ENCODE data around the gene ENPP1. TPM values are rescaled to one million over a fixed set of nuclear protein-coding genes. Genes with fewer than 3 reads are reported as not detected.

Gene ENPP1
- total RNA-seq, 1 experiment from 2014 or later: 6.5 TPM

DNA sequence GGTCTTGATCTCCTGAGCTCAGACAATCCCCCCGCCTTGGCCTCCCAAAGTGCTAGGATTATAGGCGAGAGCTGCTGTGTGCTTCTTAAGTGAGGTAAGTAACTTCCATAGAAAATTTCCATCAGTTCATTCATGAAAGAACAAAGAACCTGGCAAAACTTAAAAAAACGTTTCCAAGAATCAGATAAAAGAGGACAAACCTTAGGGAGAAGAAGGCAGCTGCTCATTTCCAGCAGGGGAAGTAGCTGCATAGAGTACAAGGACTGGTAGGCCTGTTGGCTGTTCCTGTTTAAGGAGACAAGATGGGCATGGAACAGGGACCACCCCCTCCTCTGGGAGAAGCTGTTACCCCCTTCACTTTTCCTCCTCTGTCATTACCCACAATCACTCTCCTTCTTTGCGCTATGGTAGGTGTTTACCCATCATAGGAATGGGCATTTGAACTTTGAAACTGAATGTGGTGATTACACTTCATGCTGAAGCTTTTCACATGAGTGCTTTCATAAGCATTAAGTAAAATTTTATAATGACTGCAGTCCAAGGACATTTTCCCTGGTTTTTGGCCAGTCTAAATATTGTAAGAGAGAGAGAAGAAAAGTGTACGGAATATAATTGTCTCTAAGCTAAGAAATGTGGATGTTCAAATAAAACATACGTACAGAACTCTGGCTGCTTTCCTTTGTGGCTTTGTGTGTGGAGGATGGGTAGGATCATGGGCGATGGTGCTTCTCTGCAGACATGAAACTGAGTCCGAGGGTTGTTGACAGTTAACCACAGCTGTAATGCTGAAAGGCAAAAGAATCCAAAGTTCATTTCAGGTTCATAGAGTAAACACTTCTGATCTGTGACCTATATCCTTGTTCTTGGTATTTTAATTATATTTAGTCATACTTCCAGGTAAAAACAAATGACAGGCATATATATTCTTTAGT, 86.9 kb downstream of the ENPP1 start:
- Histone ChIP-seq H2AFZ (ENCODE audit: low read depth, low read length, poor library complexity, severe bottlenecking) (no peak overlapping the region), H3K79me2 (ENCODE audit: insufficient read depth, low read length) (no peaks in the 10 kb centered on the region), H3K27ac (ENCODE audit: low read depth, low read length) (no peak overlapping the region), H3K4me1 (ENCODE audit: control insufficient read depth in 1 of 2, insufficient read depth in 2 of 2, low read length in 2 of 2) (no peaks in the 10 kb centered on the region), H3K9ac (ENCODE audit: low read length) (no peak overlapping the region), H3K9me3 (ENCODE audit: control insufficient read depth in 1 of 2, insufficient read depth in 1 of 2, low read depth in 1 of 2, low read length in 2 of 2) (peaks cover 0 to 2% of the 10 kb centered on the region in 2 experiments; a peak in 2 of 4 replicates), H3K9me2 (ENCODE audit: insufficient read depth) (no peaks in the 10 kb centered on the region), H3K4me3 (replicated peaks in 1 of 2; ENCODE audit: low read depth in 1 of 2, low read length in 2 of 2) (no peak overlapping the region), H3K36me3 (ENCODE audit: control insufficient read depth in 1 of 2, insufficient read depth in 2 of 2, low read length in 2 of 2) (no peaks in the 10 kb centered on the region), H3K27me3 (ENCODE audit: insufficient read depth, low read length) (no peaks in the 10 kb centered on the region), H4K20me1 (ENCODE audit: insufficient read depth) (no peaks in the 10 kb centered on the region), H3K4me2 (ENCODE audit: low read length) (no peak overlapping the region)
- no peak for ATAC-seq
- TF ChIP-seq ELF1 (IDR thresholded peaks at IDR 0.05; ENCODE audit: borderline replicate concordance, low read depth): no peak
- no peak for TF ChIP-seq POLR2A (IDR thresholded peaks at IDR 0.05; ENCODE audit: borderline replicate concordance, extremely low read depth, insufficient read depth, insufficient read length)
- no peak for TF ChIP-seq CBX3 (IDR thresholded peaks at IDR 0.05; ENCODE audit: low read depth)
- no peak for TF ChIP-seq JUND (IDR thresholded peaks at IDR 0.05)
- TF ChIP-seq, protein P1, sequence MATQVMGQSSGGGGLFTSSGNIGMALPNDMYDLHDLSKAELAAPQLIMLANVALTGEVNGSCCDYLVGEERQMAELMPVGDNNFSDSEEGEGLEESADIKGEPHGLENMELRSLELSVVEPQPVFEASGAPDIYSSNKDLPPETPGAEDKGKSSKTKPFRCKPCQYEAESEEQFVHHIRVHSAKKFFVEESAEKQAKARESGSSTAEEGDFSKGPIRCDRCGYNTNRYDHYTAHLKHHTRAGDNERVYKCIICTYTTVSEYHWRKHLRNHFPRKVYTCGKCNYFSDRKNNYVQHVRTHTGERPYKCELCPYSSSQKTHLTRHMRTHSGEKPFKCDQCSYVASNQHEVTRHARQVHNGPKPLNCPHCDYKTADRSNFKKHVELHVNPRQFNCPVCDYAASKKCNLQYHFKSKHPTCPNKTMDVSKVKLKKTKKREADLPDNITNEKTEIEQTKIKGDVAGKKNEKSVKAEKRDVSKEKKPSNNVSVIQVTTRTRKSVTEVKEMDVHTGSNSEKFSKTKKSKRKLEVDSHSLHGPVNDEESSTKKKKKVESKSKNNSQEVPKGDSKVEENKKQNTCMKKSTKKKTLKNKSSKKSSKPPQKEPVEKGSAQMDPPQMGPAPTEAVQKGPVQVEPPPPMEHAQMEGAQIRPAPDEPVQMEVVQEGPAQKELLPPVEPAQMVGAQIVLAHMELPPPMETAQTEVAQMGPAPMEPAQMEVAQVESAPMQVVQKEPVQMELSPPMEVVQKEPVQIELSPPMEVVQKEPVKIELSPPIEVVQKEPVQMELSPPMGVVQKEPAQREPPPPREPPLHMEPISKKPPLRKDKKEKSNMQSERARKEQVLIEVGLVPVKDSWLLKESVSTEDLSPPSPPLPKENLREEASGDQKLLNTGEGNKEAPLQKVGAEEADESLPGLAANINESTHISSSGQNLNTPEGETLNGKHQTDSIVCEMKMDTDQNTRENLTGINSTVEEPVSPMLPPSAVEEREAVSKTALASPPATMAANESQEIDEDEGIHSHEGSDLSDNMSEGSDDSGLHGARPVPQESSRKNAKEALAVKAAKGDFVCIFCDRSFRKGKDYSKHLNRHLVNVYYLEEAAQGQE (IDR thresholded peaks at IDR 0.05; ENCODE audit: low read depth): no peak
- TF ChIP-seq, protein P2, sequence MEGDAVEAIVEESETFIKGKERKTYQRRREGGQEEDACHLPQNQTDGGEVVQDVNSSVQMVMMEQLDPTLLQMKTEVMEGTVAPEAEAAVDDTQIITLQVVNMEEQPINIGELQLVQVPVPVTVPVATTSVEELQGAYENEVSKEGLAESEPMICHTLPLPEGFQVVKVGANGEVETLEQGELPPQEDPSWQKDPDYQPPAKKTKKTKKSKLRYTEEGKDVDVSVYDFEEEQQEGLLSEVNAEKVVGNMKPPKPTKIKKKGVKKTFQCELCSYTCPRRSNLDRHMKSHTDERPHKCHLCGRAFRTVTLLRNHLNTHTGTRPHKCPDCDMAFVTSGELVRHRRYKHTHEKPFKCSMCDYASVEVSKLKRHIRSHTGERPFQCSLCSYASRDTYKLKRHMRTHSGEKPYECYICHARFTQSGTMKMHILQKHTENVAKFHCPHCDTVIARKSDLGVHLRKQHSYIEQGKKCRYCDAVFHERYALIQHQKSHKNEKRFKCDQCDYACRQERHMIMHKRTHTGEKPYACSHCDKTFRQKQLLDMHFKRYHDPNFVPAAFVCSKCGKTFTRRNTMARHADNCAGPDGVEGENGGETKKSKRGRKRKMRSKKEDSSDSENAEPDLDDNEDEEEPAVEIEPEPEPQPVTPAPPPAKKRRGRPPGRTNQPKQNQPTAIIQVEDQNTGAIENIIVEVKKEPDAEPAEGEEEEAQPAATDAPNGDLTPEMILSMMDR (IDR thresholded peaks at IDR 0.05 in 2 of 3, conservative IDR thresholded peaks at IDR 0.05 in 1 of 3; ENCODE audit: borderline replicate concordance in 1 of 3, insufficient read depth in 1 of 3, low read depth in 2 of 3, low read length in 2 of 3): no peak
- TF ChIP-seq POLR2AphosphoS5 (IDR thresholded peaks at IDR 0.05; ENCODE audit: low read depth, low read length): no peak
- no peak for TF ChIP-seq YY1 (IDR thresholded peaks at IDR 0.05; ENCODE audit: extremely low read depth, insufficient replicate concordance, low read depth, low read length)
- no peak for TF ChIP-seq EZH2 (IDR thresholded peaks at IDR 0.05)
- no peak for TF ChIP-seq SIN3A (IDR thresholded peaks at IDR 0.05; ENCODE audit: low read depth)
- no peak for TF ChIP-seq ZNF274 (IDR thresholded peaks at IDR 0.05; ENCODE audit: low read depth, low read length)
- no peak for TF ChIP-seq SP1 (IDR thresholded peaks at IDR 0.05; ENCODE audit: low read depth)
- TF ChIP-seq, protein P3, sequence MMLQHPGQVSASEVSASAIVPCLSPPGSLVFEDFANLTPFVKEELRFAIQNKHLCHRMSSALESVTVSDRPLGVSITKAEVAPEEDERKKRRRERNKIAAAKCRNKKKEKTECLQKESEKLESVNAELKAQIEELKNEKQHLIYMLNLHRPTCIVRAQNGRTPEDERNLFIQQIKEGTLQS (IDR thresholded peaks at IDR 0.05): no peak
- no peak for TF ChIP-seq TCF7L2 (IDR thresholded peaks at IDR 0.05; ENCODE audit: borderline replicate concordance, extremely low read depth, insufficient read depth, insufficient read length)
- intact Hi-C loops (cut with micrococcal nuclease): loop anchor here (5.0 kb wide), 1 partner anchor 197 kb away; no protein-coding TSS in a partner anchor
- ChIA-PET CTCF (interaction anchor here (1.2 kb wide), 1 partner anchor 20 kb away, joined by 3 read pairs; no protein-coding TSS in a partner anchor), POLR2A (no interaction called here), RAD21 (ENCODE audit: low non-redundant PET in 1 of 2, low total read pairs in 2 of 2, uncharacterized antibody in 2 of 2, unreplicated experiment in 2 of 2) (no interaction called here)
- no TSS peak for BruUV-seq (replicated peaks)
- no peak for DNase-seq (ENCODE audit: low read depth, low spot score)

Data from HCT116 (cell line).